OCI-LY7 (cell line): Measurements from ENCODE around the gene FGF21. TPM values are rescaled to one million over a fixed set of nuclear protein-coding genes. Genes with fewer than 3 reads are reported as not detected.
"Not testable (repeated sequence)": the region's sequence is repeated elsewhere in the genome, so short reads cannot be mapped to it uniquely, and the experiment has no call there.

Experiments used
- BruUV-seq: library from RNA; stranded (reverse); fragments of 400-500 nt; replicated peaks from 2 replicates; lab custom pipeline; 2021; lab: Mats Ljungman, UMichigan
- CTCF ChIA-PET: fragments of 300-600 bp; sonication (Branson Sonifier 250); formaldehyde crosslinking; loops from one replicate; lab custom pipeline; 2022; ENCODE audit warnings: antibody characterized with exemption; ENCODE audit not compliant: unreplicated experiment; lab: Charles Lee
- POLR2A ChIA-PET: fragments of 300-600 bp; sonication (Branson Sonifier 250); formaldehyde crosslinking; loops from one replicate; lab custom pipeline; 2022; ENCODE audit warnings: antibody characterized with exemption; lab: Charles Lee
- DNase-seq: peaks from one replicate; pipeline ENCODE4 v3.0.0-alpha.2; 2015; ENCODE audit warnings: low spot score
- H2AFZ ChIP-seq: fragments of 200-600 bp; sonication (generic), shearing (Covaris generic); 2 replicates; pipeline ENCODE4 v1.6.1; 2014; ENCODE audit warnings: mild to moderate bottlenecking, antibody characterized with exemption, low read length, moderate library complexity
- H3K27ac ChIP-seq: fragments of 200-600 bp; sonication (generic); 2 replicates; pipeline ENCODE4 v1.5.1; 2014; ENCODE audit warnings: mixed run types, low read depth, mild to moderate bottlenecking, moderate library complexity, low read length, inconsistent platforms; ENCODE audit not compliant: poor library complexity, severe bottlenecking
- H3K36me3 ChIP-seq: fragments of 200-600 bp; sonication (generic); 2 replicates; pipeline ENCODE4 v1.6.1; 2014; ENCODE audit warnings: mild to moderate bottlenecking, antibody characterized with exemption, low read length, moderate library complexity, mixed read lengths; ENCODE audit not compliant: insufficient read depth
- H3K4me1 ChIP-seq: fragments of 200-600 bp; sonication (generic); 2 replicates; pipeline ENCODE4 v1.5.1; 2014; ENCODE audit warnings: mild to moderate bottlenecking, low read length; ENCODE audit not compliant: insufficient read depth, poor library complexity, severe bottlenecking
- H3K4me2 ChIP-seq: fragments of 200-600 bp; sonication (generic); 2 replicates; pipeline ENCODE4 v1.6.1; 2014; ENCODE audit warnings: mild to moderate bottlenecking, low read length
- H3K4me3 ChIP-seq: fragments of 200-600 bp; sonication (generic); 2 replicates; pipeline ENCODE4 v1.5.1; 2014; ENCODE audit warnings: mild to moderate bottlenecking, low read depth, low read length; ENCODE audit not compliant: poor library complexity, severe bottlenecking
- H3K79me2 ChIP-seq: fragments of 200-600 bp; sonication (generic); 2 replicates; pipeline ENCODE4 v1.6.1; 2016; ENCODE audit warnings: low read depth, mild to moderate bottlenecking, low read length, moderate library complexity, mixed read lengths; ENCODE audit not compliant: insufficient read depth
- H3K9me2 ChIP-seq: fragments of 200-600 bp; sonication (generic); 2 replicates; pipeline ENCODE4 v1.6.1; 2016; ENCODE audit warnings: mild to moderate bottlenecking, low read length, mixed read lengths; ENCODE audit not compliant: insufficient read depth
- H3K9me3 ChIP-seq: fragments of 200-600 bp; sonication (generic); 2 replicates; pipeline ENCODE4 v1.6.1; 2014; ENCODE audit warnings: mild to moderate bottlenecking, mixed run types, low read length, mixed read lengths
- H4K20me1 ChIP-seq: fragments of 200-600 bp; sonication (generic); 2 replicates; pipeline ENCODE4 v1.6.1; 2014; ENCODE audit warnings: mild to moderate bottlenecking, antibody characterized with exemption, low read length, moderate library complexity, mixed read lengths; ENCODE audit not compliant: insufficient read depth
- CTCF ChIP-seq: fragments of 200-600 bp; sonication (generic); conservative IDR thresholded peaks from 2 replicates; pipeline ENCODE4 v1.5.1; 2014; ENCODE audit warnings: mild to moderate bottlenecking, antibody characterized with exemption, low read length, moderate library complexity, mixed read lengths
- EZH2phosphoT487 ChIP-seq: fragments of 200-600 bp; sonication (generic); IDR thresholded peaks from 2 replicates; pipeline ENCODE4 v1.6.1; 2018; ENCODE audit warnings: low read depth, borderline replicate concordance, mild to moderate bottlenecking, mixed run types, antibody characterized with exemption, low read length, moderate library complexity, mixed read lengths
- intact Hi-C: fragments of 100-400 bp; cut with micrococcal nuclease; formaldehyde crosslinking; loops from one replicate; pipeline ENCODE4 v1.10.0; 2022; ENCODE audit not compliant: unreplicated experiment
- total RNA-seq, 2 experiments: library from RNA; depleted of rRNA in 1 of 2; stranded (reverse); fragments of >200 nt in 1 of 2; shearing (Covaris generic) in 1 of 2; gene quantifications; 2 replicates each; pipeline ENCODE4 v1.2.3, GENCODE V29; 2014 to 2022

Gene FGF21
- total RNA-seq, 2 experiments from 2014 or later: not detected

- intact Hi-C loops: no loop called here
- H2AFZ ChIP-seq: peak overlapping the region; percentile 44; the same call in 1 of the 2 replicates
- CTCF ChIA-PET: no interaction called here
Measured at GRCh38 chr19:48779636-48780035, 24.3 kb downstream of the FGF21 start.

GRCh38 chr19:48780631-48781391 lies 25.5 kb downstream of the FGF21 start:
- no peak for DNase-seq
- CTCF ChIA-PET: no interaction called here
- Histone ChIP-seq H3K9me2 (no peaks in the 10 kb centered on the region), H3K36me3 (no peaks in the 10 kb centered on the region), H3K79me2 (no peaks in the 10 kb centered on the region), H3K27ac (no peak overlapping the region), H3K4me1 (peaks cover 10% of the 10 kb centered on the region), H3K4me2 (no peak overlapping the region), H3K9me3 (no peaks in the 10 kb centered on the region), H3K4me3 (no peak overlapping the region), H2AFZ (no peak overlapping the region), H4K20me1 (no peaks in the 10 kb centered on the region)
- TF ChIP-seq CTCF (no peak), EZH2phosphoT487 (no peak)
- BruUV-seq: no TSS peak
- intact Hi-C loops: no loop called here
- POLR2A ChIA-PET: no interaction called here

More at GRCh38 chr19:48779636-48780035, 24.3 kb downstream of the FGF21 start:
- no TSS peak for BruUV-seq
- no peaks in the 10 kb centered on the region for H3K79me2 ChIP-seq
- no peak for TF ChIP-seq EZH2phosphoT487
- no peak for TF ChIP-seq CTCF
- no peak overlapping the region for H3K4me3 ChIP-seq
- DNase-seq: peak; percentile 58
- H3K9me3 ChIP-seq: no peaks in the 10 kb centered on the region
- POLR2A ChIA-PET: interaction anchor here (0.6 kb wide), 1 partner anchor 45 kb away, joined by 3 read pairs; no protein-coding TSS in a partner anchor
- H3K36me3 ChIP-seq: no peaks in the 10 kb centered on the region
- H3K27ac ChIP-seq: no peak overlapping the region
- no peaks in the 10 kb centered on the region for H3K9me2 ChIP-seq
- H4K20me1 ChIP-seq: no peaks in the 10 kb centered on the region
- peak overlapping the region; percentile 2; the same call in 1 of the 2 replicates for H3K4me2 ChIP-seq
- peaks cover 10% of the 10 kb centered on the region for H3K4me1 ChIP-seq

GRCh38 chr19:48784527-48784926 lies 29.2 kb downstream of the FGF21 start:
- Histone ChIP-seq H3K9me2 (no peaks in the 10 kb centered on the region), H3K36me3 (no peaks in the 10 kb centered on the region), H2AFZ (no peak overlapping the region), H3K27ac (no peak overlapping the region), H3K4me2 (no peak overlapping the region), H3K4me1 (peaks cover 7% of the 10 kb centered on the region), H3K9me3 (no peaks in the 10 kb centered on the region), H4K20me1 (no peaks in the 10 kb centered on the region), H3K4me3 (no peak overlapping the region), H3K79me2 (no peaks in the 10 kb centered on the region)
- TF ChIP-seq EZH2phosphoT487 (no peak), CTCF (no peak)
- intact Hi-C loops: no loop called here
- BruUV-seq: no TSS peak
- POLR2A ChIA-PET: interaction anchor here (0.5 to 1.1 kb wide), 2 partner anchors 54 to 128 kb away, joined by 4 to 5 read pairs; no protein-coding TSS in a partner anchor
- no peak for DNase-seq
- CTCF ChIA-PET: no interaction called here

GRCh38 chr19:48786422-48786821 lies 31.1 kb downstream of the FGF21 start:
- H3K36me3 ChIP-seq, H3K4me1 ChIP-seq, H2AFZ ChIP-seq, H3K4me3 ChIP-seq, intact Hi-C loops, H3K79me2 ChIP-seq, H3K4me2 ChIP-seq, H4K20me1 ChIP-seq, BruUV-seq, H3K9me3 ChIP-seq, CTCF ChIA-PET, H3K9me2 ChIP-seq, POLR2A ChIA-PET, H3K27ac ChIP-seq, DNase-seq: not testable (repeated sequence)
